ENCODE measurements around the gene OR52A5.
"Not testable (repeated sequence)": the region's sequence is repeated elsewhere in the genome, so short reads cannot be mapped to it uniquely, and the experiment has no call there.

Gene OR52A5

DNA sequence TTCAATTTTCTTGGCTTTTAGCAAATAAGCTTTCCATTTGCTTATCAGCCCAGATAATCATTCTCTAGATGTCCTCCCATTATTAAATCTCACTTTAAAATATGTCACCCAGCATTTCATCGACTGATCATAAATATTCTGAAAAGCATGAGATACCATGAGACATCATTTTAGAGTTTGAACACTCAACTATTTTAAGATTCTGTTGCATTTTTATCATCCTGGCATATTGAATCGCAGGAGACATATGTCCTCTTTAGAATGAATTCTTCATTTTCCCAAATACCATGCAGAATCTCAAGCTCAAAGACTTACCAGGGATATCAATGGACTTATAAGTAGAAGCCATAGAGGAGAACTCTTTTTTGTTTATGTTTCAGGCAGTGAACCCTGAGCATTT, at the start of gene OR52A5:
Gene OR52A5, minus strand, starts transcription at position 361 of the 400 bp plus-strand sequence. CDS start 5,714 bp downstream, outside the sequence.
- no peak for DNase-seq (ENCODE audit: low spot score)

DNA sequence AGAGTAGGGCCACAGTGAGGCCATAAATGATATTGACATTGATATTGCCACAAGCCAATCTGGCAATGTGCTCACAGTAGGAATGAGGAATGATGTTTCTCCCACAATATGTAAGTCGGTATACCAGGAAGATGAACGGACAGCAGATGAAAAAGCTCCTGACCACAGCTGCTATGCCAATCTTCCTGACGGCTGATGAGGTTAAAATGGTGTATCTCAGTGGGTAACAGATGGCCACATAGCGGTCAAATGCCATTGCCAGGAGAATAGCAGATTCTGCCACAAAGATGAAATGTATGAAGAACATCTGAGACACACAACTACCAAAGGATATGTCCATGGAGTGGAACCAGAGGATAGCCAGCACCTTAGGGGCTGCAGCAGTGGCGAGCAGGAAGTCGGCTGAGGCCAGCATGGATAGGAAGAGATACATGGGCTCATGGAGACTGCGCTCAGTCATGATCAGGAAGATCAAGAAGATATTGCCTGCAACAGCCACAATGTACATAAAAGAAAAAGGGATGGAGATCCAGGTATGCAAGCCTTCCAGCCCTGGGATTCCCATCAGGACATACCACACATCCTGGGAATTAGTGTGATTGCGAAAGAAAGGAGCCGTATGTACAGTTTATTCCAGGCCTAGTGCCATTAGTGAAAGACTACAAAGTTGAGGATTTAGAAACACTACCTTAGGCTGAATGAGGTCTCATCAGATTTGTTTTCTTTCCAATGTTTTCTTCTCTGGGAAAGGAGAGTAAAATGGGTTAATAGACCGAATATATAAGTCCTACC, 40.1 kb upstream of the OR52A5 start:
- DNase-seq (ENCODE audit: low spot score): no peak

DNA sequence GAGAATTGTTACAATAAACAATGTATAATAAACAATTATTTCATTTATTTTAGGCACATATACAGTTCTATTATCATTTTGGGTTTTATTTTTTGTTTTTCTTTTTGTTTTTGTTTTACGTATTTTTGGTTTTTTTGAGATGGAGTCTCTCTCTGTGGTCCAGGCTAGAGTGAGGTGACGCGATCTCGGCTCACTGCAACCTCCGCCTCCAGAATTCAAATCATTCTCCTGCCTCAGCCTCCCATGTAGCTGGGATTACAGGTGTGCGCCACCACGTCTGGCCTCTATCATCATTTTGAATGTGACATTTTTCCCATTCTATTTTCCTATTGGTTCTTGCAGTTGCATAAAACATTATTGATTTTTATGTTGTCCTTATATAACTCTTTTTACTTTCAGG, 36.8 kb upstream of the OR52A5 start:
- no peak for DNase-seq (ENCODE audit: low spot score)

DNA sequence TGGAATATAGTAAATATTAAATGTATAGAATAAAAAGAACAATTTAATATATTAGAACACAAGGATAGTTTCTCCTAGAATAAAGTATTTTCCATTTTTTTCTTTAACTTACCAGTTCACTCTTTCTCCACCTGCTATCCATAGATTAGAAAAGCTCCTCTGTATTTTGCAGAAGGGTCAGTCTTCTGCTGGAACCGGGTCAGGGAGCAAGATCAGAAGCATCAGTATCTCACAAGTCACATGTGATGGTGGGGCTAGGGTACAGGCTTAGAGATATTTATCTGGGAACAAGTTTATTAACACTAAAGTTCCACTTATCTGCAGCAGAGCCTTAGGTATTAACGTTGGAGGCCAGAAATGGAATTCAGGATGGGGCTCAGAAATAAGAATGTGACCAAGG, 33.7 kb upstream of the OR52A5 start:
- no peak for DNase-seq (ENCODE audit: low spot score)

DNA sequence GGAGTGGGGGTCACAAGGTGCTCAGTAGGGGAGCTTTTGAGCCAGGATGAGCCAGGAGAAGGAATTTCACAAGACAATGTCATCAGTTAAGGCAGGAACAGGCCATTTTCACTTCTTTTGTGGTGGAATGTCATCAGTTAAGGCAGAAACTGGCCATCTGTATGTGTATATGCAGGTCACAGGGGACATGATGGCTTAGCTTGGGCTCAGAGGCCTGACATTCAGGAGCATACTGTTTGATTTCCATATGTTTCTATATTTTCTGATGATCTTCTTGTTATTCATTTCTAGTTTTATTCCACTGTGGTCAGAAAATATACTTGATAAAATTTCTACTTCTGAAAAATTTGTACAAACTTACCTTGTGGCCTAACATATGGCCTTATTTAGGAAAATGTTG, 27.7 kb upstream of the OR52A5 start:
- DNase-seq (ENCODE audit: low spot score): not testable (repeated sequence)

DNA sequence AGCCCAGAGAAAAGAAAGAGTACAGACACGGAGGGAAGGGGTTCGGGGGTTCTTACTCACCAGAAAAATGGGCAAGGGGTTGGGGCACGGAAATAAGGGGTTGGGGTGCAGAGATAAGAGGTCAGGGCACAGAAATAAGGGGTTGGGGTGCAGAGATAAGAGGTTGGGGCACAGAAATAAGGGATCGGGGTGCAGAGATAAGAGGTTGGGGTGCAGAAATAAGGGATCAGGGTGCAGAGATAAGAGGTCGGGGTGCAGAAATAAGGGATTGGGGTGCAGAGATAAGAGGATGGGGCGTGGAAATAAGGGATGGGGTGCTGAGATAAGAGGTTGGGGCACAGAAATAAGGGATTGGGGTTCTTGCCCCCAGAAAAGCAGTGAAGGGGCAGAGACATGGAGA, 26.7 kb upstream of the OR52A5 start:
- not testable (repeated sequence) for DNase-seq (ENCODE audit: low spot score)

DNA sequence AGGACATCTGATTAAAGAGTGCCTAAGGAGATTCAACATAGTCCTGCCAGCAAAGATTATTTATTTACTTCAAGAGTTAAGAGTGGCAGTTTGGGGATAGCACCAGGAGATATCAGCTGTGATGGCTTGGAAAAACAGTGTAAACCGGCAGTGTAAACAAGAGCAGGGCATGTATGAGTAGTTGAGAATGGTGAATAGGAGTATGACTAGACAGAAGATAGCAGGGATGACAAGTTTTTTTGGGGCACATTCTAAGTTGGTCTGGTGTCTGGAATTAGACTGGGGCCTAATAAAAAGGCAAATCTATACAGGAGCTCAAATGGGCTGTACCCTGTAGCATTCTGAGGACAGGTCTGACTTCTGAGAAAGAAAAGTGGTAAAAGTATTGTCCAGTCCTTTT, 22.9 kb upstream of the OR52A5 start:
- not testable (repeated sequence) for DNase-seq (ENCODE audit: low spot score)

DNA sequence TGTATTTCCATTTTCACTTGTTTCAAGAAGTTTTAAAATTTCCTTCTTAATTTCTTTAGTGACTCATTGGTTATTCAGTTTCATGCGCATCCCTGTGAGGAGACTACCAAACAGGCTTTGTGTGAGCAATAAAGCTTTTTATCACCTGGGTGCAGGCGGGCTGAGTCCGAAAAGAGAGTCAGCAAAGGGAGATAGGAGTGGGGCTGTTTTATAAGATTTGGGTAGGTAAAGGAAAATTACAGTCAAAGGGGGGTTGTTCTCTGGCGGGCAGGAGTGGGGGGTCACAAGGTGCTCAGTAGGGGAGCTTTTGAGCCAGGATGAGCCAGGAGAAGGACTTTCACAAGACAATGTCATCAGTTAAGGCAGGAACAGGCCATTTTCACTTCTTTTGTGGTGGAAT, 22.1 kb upstream of the OR52A5 start:
- DNase-seq (ENCODE audit: low spot score): not testable (repeated sequence)

DNA sequence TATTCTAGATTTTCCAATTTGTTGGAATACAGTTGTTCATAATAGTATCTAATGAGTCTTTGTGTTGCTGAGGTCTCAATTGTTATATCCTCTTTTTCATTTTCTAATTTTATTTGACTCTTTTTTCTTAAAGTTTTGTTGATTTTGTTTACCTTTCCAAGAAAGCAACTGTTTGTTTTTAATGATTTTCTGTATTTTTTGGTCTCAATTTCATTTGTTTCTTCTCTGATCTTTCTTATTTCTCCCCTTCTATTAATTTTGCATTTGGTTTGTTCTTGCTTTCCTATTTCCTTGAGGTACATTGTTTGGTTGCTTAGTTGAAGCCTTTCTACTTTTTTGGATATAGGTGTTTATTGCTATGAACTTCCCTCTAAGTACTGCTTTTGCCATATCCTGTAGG, 21.6 kb upstream of the OR52A5 start:
- DNase-seq (ENCODE audit: low spot score): no peak

DNA sequence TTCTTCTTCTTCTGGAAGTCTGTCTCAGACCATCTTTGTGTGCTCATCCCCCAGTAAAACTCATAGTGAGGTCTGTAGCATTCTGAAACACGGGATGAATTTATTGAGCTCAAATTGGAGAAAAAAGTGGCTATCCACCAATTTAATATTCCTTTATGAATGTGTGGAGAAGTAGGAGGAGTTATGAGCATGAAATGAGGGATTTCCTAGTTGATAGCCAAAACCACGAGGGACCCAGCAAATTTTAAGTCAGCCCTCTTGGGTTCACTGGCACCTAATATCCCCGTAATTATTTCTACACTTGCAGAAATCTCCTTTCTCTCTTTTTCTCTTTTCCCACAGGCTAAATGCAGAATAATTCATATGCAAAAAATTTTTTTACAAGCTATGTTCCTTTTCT, 16.5 kb upstream of the OR52A5 start, which contains the start of gene OR52A1:
Gene OR52A1, minus strand, starts transcription at position 101 of the 400 bp plus-strand sequence. CDS start 2,388 bp downstream, outside the sequence.
- DNase-seq (ENCODE audit: low spot score): no peak

DNA sequence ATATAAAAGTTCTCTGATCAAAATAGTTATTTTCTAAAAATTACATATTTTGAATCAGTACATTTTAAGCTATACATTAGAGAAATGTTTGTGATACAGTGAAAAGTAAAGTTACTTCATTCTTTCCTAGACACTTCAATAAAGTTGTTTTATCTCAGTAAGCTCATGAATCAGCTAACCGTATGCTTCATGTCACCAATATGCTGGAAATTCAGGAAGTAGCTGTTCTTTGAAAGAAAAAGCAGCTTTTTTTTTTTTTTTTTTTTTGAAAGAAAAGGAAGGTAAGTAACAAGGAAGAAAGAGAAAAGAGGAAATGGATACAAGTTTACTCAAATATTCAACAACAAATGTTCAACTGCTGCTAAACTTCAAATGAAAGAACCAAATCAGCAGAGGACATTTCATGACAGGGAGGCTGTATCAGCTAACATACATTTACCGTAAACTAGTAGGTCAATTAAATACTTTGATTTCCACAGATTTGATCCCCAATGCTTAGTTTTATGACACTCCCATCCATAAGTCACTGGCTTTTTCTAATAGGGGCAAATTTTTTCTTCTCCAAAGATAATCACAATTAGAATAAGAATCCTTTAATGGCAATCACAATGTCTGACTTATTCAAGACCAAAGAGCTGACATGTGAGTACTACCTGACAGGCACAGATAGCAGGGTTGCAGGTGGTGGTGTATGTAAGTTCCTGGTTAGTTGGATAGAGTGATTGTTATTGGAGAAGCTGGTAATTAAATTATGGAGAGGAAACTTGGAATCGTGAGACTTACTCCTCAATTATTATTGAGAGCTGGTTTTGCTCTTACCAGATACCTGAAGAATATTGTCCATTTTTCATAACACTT, 15.6 kb upstream of the OR52A5 start:
- no peak for DNase-seq (ENCODE audit: low spot score)

DNA sequence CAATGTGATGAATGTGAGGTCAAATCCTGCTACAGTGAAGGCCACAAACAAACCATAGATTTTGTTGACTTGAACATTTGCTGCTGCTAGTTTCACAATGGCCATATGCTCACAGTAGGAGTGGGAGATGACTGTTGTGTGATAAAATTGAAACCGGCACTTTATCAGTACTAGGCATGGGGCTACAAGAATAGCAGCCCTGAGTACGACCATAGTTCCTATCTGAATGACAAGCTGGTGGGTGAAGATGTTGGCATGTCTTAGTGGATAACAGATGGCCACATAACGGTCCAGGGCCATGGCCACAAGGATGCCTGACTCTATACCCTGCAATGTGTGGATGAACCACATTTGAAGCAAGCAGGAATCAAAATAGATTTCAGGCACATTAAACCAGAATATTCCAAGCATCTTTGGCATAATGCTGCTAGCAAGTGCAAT, 13.6 kb upstream of the OR52A5 start:
- no peak for DNase-seq (ENCODE audit: low spot score)

DNA sequence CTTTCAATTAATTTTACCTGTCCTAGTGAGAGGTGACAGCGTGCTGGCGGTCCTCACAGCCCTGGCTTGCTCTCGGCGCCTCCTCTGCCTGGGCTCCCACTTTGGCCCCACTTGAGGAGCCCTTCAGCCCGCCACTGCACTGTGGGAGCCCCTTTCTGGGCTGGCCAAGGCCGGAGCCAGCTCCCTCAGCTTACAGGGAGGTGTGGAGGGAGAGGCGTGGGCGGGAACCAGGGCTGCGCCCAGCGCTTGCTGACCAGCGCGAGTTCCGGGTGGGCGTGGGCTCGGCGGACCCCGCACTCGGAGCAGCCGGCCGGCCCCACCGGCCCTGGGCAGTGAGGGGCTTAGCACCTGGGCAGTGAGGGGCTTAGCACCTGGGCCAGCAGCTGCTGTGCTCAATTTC, 6.0 kb upstream of the OR52A5 start:
- not testable (repeated sequence) for DNase-seq (ENCODE audit: low spot score)

DNA sequence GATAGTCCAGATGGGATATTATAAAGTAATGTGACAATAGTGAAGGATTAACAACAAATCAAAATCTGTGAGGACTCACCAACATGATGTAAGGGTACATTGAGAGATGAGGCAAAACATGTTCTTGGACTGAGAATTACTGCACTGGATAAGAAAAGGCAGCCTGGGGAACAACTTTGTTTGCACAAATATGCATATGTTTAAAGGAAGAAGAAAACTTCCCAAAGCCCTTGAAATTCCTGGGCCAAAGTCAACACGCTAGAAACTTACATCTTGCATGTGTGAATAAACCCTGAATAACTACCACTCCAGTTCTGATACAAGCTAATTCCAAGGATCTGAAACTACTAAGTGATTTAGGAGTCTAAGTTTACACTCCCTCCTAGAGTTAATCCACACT, 1.1 kb downstream of the OR52A5 start:
- DNase-seq (ENCODE audit: low spot score): no peak

DNA sequence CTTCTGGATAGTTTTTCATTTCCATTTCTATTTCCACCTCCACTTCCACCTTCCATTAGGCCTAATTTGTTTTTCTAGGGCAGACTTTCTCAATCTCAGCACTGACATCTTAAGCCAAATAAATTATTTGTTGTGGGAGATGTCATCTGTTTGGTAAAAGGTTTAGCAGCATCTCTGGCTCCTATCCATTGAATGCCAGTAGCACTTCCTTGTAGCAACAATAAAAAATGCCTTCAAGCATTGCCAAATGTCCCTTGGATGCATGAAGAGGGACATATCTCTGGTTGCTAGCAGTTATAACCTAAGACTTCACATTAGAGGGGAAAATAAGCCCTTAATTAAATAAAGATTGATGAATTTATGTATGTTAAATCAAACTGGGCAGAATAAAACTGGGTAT, 1.9 kb downstream of the OR52A5 start:
- no peak for DNase-seq (ENCODE audit: low spot score)

DNA sequence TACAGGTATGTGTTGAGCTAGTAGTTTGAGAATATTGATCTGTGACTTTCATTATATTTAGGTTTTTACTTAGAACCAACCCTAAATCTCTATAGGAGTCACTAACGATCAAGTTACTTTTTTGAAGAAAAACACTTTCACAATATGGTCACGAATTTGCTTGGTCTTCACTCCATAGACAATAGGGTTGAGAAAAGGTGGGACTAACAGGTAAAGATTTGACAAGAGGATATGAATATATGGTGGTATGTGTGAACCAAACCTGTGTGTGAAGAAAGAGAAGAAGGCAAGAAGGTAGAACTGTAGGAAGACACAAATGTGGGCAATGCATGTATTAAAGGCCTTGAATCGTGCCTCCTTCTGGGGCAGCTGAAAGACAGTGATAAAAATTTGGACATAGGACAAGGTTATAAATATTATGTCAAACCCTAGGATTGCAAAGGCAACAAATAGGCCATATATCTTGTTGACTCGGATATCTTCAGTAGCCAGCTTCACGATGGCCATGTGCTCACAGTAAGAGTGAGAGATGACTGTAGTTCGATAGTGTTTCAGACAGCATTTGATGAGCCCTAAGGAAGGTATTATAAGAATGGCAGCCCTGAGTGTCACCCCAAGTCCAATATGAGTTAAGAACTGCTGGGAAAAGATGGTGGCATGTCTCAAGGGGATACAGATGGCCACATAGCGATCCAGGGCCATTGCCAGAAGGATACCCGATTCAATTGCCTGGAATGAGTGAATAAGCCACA, 6.4 kb downstream of the OR52A5 start:
- no peak for DNase-seq (ENCODE audit: low spot score)

DNA sequence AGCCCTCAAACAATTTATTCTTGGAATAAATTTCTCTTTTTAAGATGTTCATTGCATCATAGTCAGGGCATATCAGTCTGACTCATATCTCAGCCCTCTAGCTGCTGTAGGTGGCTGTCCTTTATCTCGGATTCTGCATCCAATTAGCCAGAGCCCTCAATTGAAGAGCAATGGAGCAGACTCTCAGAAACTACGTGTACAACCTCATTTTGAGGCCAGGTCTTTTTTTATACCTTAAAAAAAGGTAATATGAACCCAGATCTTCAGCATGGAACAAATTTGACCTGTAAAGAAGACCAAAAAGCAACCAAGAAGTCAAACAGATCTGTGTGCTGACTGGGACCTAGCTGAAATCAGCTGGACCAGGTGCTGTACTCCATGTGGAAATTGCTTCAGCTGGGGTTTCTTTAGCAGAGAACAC, 8.7 kb downstream of the OR52A5 start:
- no peak for DNase-seq (ENCODE audit: low spot score)

DNA sequence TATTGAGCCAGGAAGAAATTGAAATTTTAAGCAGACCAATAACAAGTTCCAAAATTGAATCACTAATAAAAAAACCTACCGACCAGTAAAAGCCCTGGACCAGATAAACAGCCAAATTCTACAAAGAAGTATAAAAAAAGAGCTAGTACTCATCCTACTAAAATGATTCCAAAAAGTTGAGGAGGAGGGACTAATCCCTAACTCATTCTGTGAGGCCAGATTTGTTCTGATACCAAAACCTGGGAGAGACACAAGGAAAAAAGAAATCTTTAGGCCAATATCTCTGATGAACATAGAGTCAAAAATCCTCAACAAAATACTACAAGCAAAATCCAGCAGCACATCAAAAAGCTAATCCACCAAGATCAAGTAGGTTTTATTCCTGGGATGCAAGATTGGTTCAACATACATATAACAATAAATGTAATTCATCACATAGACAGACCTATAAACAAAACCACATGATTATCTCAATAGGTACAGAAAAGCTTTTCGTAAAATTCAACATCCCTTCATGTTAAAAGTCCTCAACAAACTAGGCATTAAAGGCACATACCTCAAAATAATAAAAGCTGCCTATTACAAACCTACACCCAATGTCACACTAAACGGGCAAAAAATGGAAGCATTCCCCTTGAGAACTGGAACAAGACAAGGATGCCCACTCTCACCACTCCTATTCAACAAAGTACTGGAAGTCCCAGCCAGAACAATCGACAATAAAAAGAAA, 13.1 kb downstream of the OR52A5 start:
- DNase-seq (ENCODE audit: low spot score): no peak

DNA sequence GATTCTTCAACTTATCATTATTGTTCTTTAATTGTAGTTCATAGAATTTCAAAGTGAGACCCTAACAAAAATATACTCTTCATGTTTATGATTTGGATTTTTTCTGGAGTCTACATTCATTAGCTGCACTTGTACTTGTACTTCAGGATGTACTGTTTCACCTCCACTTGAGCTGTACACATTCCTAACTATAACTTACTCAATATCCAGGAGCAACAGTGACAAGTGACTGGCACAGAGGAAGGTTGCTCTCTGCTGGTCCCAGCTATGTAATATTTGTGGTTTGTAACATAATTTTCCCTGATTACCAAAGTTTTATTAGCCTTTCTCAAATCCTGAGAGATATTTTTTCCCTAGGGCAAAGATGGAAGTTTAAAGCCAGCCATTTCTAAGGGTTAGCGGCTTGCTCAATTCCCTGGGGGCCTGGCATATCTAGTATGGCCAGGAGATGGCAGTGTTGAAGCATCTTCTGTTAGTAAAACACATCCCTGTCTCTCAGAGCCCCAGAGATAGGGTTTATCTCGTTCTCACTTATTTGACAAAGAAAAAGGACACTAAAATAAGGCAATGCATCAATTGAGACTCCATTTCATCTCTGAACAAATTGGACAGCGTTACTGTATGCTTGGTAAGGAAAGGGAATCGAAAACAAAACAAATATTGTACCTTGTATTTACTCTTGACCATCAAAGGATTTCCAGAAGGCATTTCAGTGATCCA, 14.2 kb downstream of the OR52A5 start:
- peak; percentile 37 for DNase-seq (ENCODE audit: low spot score)

DNA sequence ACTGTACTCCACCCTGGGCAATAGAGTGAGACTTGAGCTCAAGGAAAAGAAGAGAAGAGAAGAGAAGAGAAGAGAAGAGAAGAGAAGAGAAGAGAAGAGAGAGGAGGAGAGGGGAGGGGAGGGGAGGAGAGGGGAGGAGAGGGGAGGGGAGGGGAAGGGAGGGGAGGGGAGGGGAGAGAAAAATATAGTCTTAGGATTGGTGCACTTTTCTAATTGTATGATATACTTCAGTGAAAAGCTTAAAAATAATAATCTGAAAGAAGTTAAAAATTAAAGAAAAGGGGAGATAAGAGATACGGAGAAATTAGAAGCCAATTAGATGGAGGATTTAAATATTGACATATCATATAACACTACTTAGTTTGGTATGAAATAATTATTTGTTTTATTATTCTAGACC, 19.3 kb downstream of the OR52A5 start:
- DNase-seq (ENCODE audit: low spot score): no peak

DNA sequence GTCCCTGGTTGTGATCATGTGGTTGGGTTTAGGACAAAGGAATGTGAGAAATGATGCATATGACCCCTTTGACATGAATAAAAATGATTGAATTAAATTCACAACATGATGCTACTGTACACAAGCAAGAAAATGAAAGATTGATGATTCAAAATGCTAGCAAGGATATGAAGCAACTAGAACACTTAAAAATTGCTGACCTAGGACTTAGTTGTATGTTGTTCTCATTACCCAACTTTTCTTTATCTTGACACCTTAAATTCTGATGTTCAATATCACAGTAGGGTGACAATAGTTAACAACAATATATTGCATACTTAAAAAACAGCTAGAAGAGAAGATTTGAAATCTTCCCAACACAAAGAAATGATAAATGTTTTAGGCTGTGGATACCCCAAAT, 20.6 kb downstream of the OR52A5 start:
- no peak for DNase-seq (ENCODE audit: low spot score)
